IMR-90 (cell line): Measurements from ENCODE around the gene CLPTM1L. TPM values are rescaled to one million over a fixed set of nuclear protein-coding genes. Genes with fewer than 3 reads are reported as not detected.
"Not testable (repeated sequence)": the region's sequence is repeated elsewhere in the genome, so short reads cannot be mapped to it uniquely, and the experiment has no call there.

Experiments
- ATAC-seq: fragments of 200-7000 bp; cut with Tn5 transposase; 2 replicates; pipeline ENCODE4 v1.9.1; 2020; ENCODE audit warnings: low read depth, mild to moderate bottlenecking, moderate library complexity
- BruUV-seq: library from RNA; stranded (reverse); fragments of 400-500 nt; replicated peaks from 2 replicates; lab custom pipeline; 2021; lab: Mats Ljungman, UMichigan
- CTCF ChIA-PET: fragments of 300-600 bp; formaldehyde crosslinking; extraction: SDS; loops from one replicate; lab custom pipeline; 2021; ENCODE audit warnings: antibody characterized with exemption; lab: Yijun Ruan, JAX
- POLR2A ChIA-PET: fragments of 300-600 bp; sonication (Branson Sonifier 250); formaldehyde crosslinking; loops from one replicate; lab custom pipeline; 2022; ENCODE audit warnings: antibody characterized with exemption; ENCODE audit not compliant: unreplicated experiment; lab: Charles Lee
- DNase-seq: peaks from one replicate; pipeline ENCODE4 v3.0.0; 2013
- H2AFZ ChIP-seq: replicated peaks from 2 replicates; pipeline ENCODE3; 2013; ENCODE audit warnings: low read length, mild to moderate bottlenecking; ENCODE audit not compliant: poor library complexity
- H2AK5ac ChIP-seq: 2 replicates; pipeline ENCODE4 v1.6.1; 2013; ENCODE audit warnings: low read depth, low read length, inconsistent platforms
- H2AK9ac ChIP-seq: replicated peaks from 2 replicates; pipeline ENCODE3; 2013; ENCODE audit warnings: mild to moderate bottlenecking, low read depth, low read length, moderate library complexity; ENCODE audit not compliant: poor library complexity
- H2BK120ac ChIP-seq: 2 replicates; pipeline ENCODE4 v1.6.1; 2013; ENCODE audit warnings: low read depth, low read length, inconsistent platforms
- H2BK15ac ChIP-seq: 3 replicates; pipeline ENCODE4 v1.6.1; 2013; ENCODE audit warnings: low read depth, low read length, inconsistent platforms
- H2BK20ac ChIP-seq: 2 replicates; pipeline ENCODE4 v1.6.1; 2013; ENCODE audit warnings: low read depth, mild to moderate bottlenecking, inconsistent platforms, low read length, moderate library complexity
- H2BK5ac ChIP-seq: 2 replicates; pipeline ENCODE4 v1.6.1; 2013; ENCODE audit warnings: mild to moderate bottlenecking, low read depth, low read length, inconsistent platforms; ENCODE audit not compliant: poor library complexity, severe bottlenecking
- H3K14ac ChIP-seq: replicated peaks from 2 replicates; pipeline ENCODE4 v1.6.1; 2013; ENCODE audit warnings: low read depth, low read length, inconsistent platforms
- H3K18ac ChIP-seq: 2 replicates; pipeline ENCODE4 v1.6.1; 2013; ENCODE audit warnings: low read depth, low read length, control low read depth
- H3K23ac ChIP-seq: 2 replicates; pipeline ENCODE4 v1.6.1; 2013; ENCODE audit warnings: low read depth, low read length, inconsistent platforms
- H3K27ac ChIP-seq: 2 replicates; pipeline ENCODE4 v1.5.1; 2013; ENCODE audit warnings: mild to moderate bottlenecking, control low read depth, low read length; ENCODE audit not compliant: insufficient read depth
- H3K27me3 ChIP-seq: 2 replicates; pipeline ENCODE4 v1.6.1; 2013; ENCODE audit warnings: low read length; ENCODE audit not compliant: control insufficient read depth, insufficient read depth
- H3K36me3 ChIP-seq: 2 replicates; pipeline ENCODE4 v1.6.1; 2013; ENCODE audit warnings: low read length, mixed read lengths; ENCODE audit not compliant: control insufficient read depth, insufficient read depth
- H3K4ac ChIP-seq: 2 replicates; pipeline ENCODE4 v1.6.1; 2013; ENCODE audit warnings: low read depth, low read length, inconsistent platforms
- H3K4me1 ChIP-seq: 2 replicates; pipeline ENCODE4 v1.6.1; 2013; ENCODE audit warnings: low read length, mixed read lengths; ENCODE audit not compliant: control insufficient read depth, insufficient read depth
- H3K4me2 ChIP-seq: 2 replicates; pipeline ENCODE4 v1.6.1; 2013; ENCODE audit warnings: low read depth, mild to moderate bottlenecking, control low read depth, low read length, moderate library complexity
- H3K4me3 ChIP-seq: 2 replicates; pipeline ENCODE4 v1.5.1; 2013; ENCODE audit warnings: low read depth, mild to moderate bottlenecking, control low read depth, low read length, moderate library complexity; ENCODE audit not compliant: insufficient read depth
- H3K56ac ChIP-seq: 2 replicates; pipeline ENCODE4 v1.6.1; 2013; ENCODE audit warnings: low read length, inconsistent platforms; ENCODE audit not compliant: insufficient read depth; ENCODE audit errors: extremely low read depth
- H3K79me1 ChIP-seq, 2 experiments: 2 replicates each; pipeline ENCODE4 v1.6.1; 2013; ENCODE audit warnings: low read length in 2 of 2, inconsistent platforms in 1 of 2, low read depth in 1 of 2
- H3K9ac ChIP-seq: 2 replicates; pipeline ENCODE4 v1.6.1; 2013; ENCODE audit warnings: low read depth, low read length, control low read depth
- H3K9me1 ChIP-seq: 2 replicates; pipeline ENCODE4 v1.6.1; 2013; ENCODE audit warnings: low read length, inconsistent platforms; ENCODE audit not compliant: insufficient read depth
- H3K9me3 ChIP-seq: 2 replicates; pipeline ENCODE4 v1.6.1; 2013; ENCODE audit warnings: low read length; ENCODE audit not compliant: control insufficient read depth, insufficient read depth
- H4K20me1 ChIP-seq: 2 replicates; pipeline ENCODE4 v1.6.1; 2013; ENCODE audit warnings: low read length, inconsistent platforms; ENCODE audit not compliant: insufficient read depth
- H4K5ac ChIP-seq: 2 replicates; pipeline ENCODE4 v1.6.1; 2013; ENCODE audit warnings: mild to moderate bottlenecking, low read depth, low read length, control low read depth
- H4K8ac ChIP-seq, 2 experiments: 2 replicates each; pipeline ENCODE4 v1.6.1; 2013; ENCODE audit warnings: low read depth in 2 of 2, low read length in 2 of 2, control low read depth in 1 of 2, inconsistent platforms in 1 of 2
- H4K91ac ChIP-seq: 2 replicates; pipeline ENCODE4 v1.6.1; 2013; ENCODE audit warnings: low read depth, low read length, inconsistent platforms; ENCODE audit not compliant: insufficient read depth
- BHLHE40 ChIP-seq: fragments of 150-350 bp; IDR thresholded peaks from 2 replicates; pipeline ENCODE4 v1.6.1; 2016; ENCODE audit warnings: mild to moderate bottlenecking, low read depth, low read length
- CEBPB ChIP-seq: IDR thresholded peaks from 2 replicates; pipeline ENCODE4 v1.6.1; 2012; ENCODE audit warnings: low read depth, low read length, improper control_type of control experiment
- FOS ChIP-seq: fragments of 150-350 bp; IDR thresholded peaks from 2 replicates; pipeline ENCODE4 v1.6.1; 2016; ENCODE audit warnings: low read depth, low read length
- NFE2L2 ChIP-seq: fragments of 150-350 bp; IDR thresholded peaks from 2 replicates; pipeline ENCODE4 v1.6.1; 2016; ENCODE audit warnings: low read depth, mild to moderate bottlenecking, low read length
- POLR2A ChIP-seq: IDR thresholded peaks from 2 replicates; pipeline ENCODE4 v1.6.1; 2012; ENCODE audit warnings: mild to moderate bottlenecking, low read depth, low read length
- RAD21 ChIP-seq: IDR thresholded peaks from 2 replicates; pipeline ENCODE4 v1.6.1; 2012; ENCODE audit warnings: low read length, improper control_type of control experiment
- RFX5 ChIP-seq: IDR thresholded peaks from 2 replicates; pipeline ENCODE4 v1.8.0; 2012; ENCODE audit warnings: low read depth, mild to moderate bottlenecking, low read length, moderate library complexity
- SMC3 ChIP-seq: fragments of 150-350 bp; IDR thresholded peaks from 2 replicates; pipeline ENCODE4 v1.6.1; 2016; ENCODE audit warnings: low read depth, mild to moderate bottlenecking, antibody characterized with exemption, low read length, moderate library complexity
- WGBS, 2 experiments: methylation state at CpG; one replicate each; pipeline versions ENCODE4 v1.1.5 to v1.1.7; 2013; ENCODE audit warnings: missing lambda C conversion rate in 2 of 2; ENCODE audit not compliant: insufficient read length in 1 of 2; ENCODE audit errors: extremely low coverage in 2 of 2; 5-methylcytosine and 5-hydroxymethylcytosine counted together
- dilution Hi-C: fragments of 300-500 bp; cut with HindIII; formaldehyde crosslinking; loops from one replicate; pipeline ENCODE4 v1.14.3; 2018; ENCODE audit warnings: low sequenced_read_pairs; ENCODE audit not compliant: unreplicated experiment
- in situ Hi-C: fragments of 300-500 bp; cut with MboI; formaldehyde crosslinking; loops from 3 replicates; pipeline ENCODE4 v1.14.3; 2019; ENCODE audit warnings: low sequenced_read_pairs, inconsistent platforms, mixed read lengths
- intact Hi-C: fragments of 100-400 bp; cut with micrococcal nuclease; formaldehyde crosslinking; loops from 2 replicates; pipeline ENCODE4 v1.10.0; 2022
- polyA plus RNA-seq, 3 experiments: library from polyadenylated mRNA; depleted of rRNA; stranded (reverse); fragments of >200 nt; gene quantifications; 2 replicates each; pipeline ENCODE4 v1.2.3, GENCODE V29; 2012; ENCODE audit warnings: low replicate concordance in 1 of 3
- total RNA-seq: library from RNA; depleted of rRNA; stranded (reverse); fragments of >200 nt; gene quantifications from 2 replicates; pipeline ENCODE4 v1.2.3, GENCODE V29; 2012
- TF ChIP-seq, protein P1 (sequence below): fragments of 150-350 bp; IDR thresholded peaks from 2 replicates; pipeline ENCODE4 v1.6.1; 2017; ENCODE audit warnings: mild to moderate bottlenecking, antibody characterized with exemption, low read length, low read depth

CLPTM1L gene
- total and polyA plus RNA-seq, 2 of the 4 experiments (the other 2 are of a cell fraction), result 114 to 137 TPM

DNA sequence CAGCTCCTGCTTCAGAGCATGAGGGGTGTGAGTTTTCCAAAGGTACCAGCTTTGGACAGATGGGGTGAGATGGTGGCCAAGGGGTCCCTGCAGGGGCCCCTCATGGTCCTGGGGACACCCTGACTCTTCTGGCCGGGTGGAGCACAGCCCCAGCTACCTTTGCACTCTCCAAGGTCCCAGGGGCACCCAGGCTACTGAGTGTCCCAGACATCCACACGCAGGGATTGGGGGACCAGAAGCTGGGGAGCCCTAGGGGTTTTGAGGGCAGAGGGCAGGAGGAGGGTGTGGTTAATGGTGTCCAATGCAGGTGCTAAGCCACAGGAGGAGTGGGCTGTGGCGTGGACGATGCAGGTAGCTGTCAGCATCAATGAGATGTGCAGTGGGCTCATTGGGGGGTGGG, 16.0 kb upstream of the CLPTM1L start:
- H3K79me1 ChIP-seq, result no peaks in the 10 kb centered on the region
- no peak overlapping the region for H2BK20ac ChIP-seq
- H3K23ac ChIP-seq, result no peak overlapping the region
- no peak for DNase-seq
- no peak for ATAC-seq
- in situ Hi-C loops, result loop anchor here (25.0 kb wide), 1 partner anchor 276 kb away; no protein-coding TSS in a partner anchor
- WGBS, 2 experiments, result 0% methylated on average over 1 of the region's 4 CpGs; no CpG with 5 or more reads in 1 of the 2 experiments
- no peak overlapping the region for H2BK120ac ChIP-seq
- peaks cover 50% of the 10 kb centered on the region for H3K27me3 ChIP-seq
- CTCF ChIA-PET, result no interaction called here
- no TSS peak for BruUV-seq
- H4K91ac ChIP-seq, result no peak overlapping the region
- H3K9ac ChIP-seq, result no peak overlapping the region
- H3K36me3 ChIP-seq, result no peaks in the 10 kb centered on the region
- no peak overlapping the region for H3K14ac ChIP-seq
- no peak overlapping the region for H2AFZ ChIP-seq
- no peak overlapping the region for H3K18ac ChIP-seq
- dilution Hi-C loops, result no loop called here
- H4K20me1 ChIP-seq, result no peaks in the 10 kb centered on the region
- H2AK5ac ChIP-seq, result no peak overlapping the region
- H4K5ac ChIP-seq, result no peak overlapping the region
- TF ChIP-seq POLR2A (no peak), SMC3 (no peak), BHLHE40 (no peak), RAD21 (no peak), RFX5 (no peak), CEBPB (no peak), NFE2L2 (no peak), FOS (no peak)
- TF ChIP-seq, protein P1, sequence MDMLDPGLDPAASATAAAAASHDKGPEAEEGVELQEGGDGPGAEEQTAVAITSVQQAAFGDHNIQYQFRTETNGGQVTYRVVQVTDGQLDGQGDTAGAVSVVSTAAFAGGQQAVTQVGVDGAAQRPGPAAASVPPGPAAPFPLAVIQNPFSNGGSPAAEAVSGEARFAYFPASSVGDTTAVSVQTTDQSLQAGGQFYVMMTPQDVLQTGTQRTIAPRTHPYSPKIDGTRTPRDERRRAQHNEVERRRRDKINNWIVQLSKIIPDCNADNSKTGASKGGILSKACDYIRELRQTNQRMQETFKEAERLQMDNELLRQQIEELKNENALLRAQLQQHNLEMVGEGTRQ, result no peak
- H2BK5ac ChIP-seq, result no peak overlapping the region
- no peak overlapping the region for H2BK15ac ChIP-seq
- H4K8ac ChIP-seq, result no peak overlapping the region
- H3K4me1 ChIP-seq, result no peaks in the 10 kb centered on the region
- no peak overlapping the region for H2AK9ac ChIP-seq
- no peak overlapping the region for H3K4me2 ChIP-seq
- intact Hi-C loops, result no loop called here
- no peaks in the 10 kb centered on the region for H3K9me3 ChIP-seq
- H3K27ac ChIP-seq, result no peak overlapping the region
- no peak overlapping the region for H3K4me3 ChIP-seq
- H3K4ac ChIP-seq, result no peak overlapping the region
- no peaks in the 10 kb centered on the region for H3K9me1 ChIP-seq
- POLR2A ChIA-PET, result no interaction called here
- H3K56ac ChIP-seq, result no peak overlapping the region

GRCh38 chr5:1360367-1360766, 15.5 kb upstream of the CLPTM1L start:
- BruUV-seq, H4K5ac ChIP-seq, H3K36me3 ChIP-seq, DNase-seq, H3K14ac ChIP-seq, ATAC-seq, H3K56ac ChIP-seq, H3K9me3 ChIP-seq, H3K79me1 ChIP-seq, H4K20me1 ChIP-seq, H3K27ac ChIP-seq, H2AK9ac ChIP-seq, H4K91ac ChIP-seq, H3K9me1 ChIP-seq, H2BK120ac ChIP-seq, H3K23ac ChIP-seq, H3K18ac ChIP-seq, H3K4me1 ChIP-seq, POLR2A ChIA-PET, H2BK15ac ChIP-seq, H2AFZ ChIP-seq, H3K4ac ChIP-seq, H2BK5ac ChIP-seq, H3K4me2 ChIP-seq, H2AK5ac ChIP-seq, dilution Hi-C loops, H2BK20ac ChIP-seq, H3K4me3 ChIP-seq, intact Hi-C loops, H3K9ac ChIP-seq, CTCF ChIA-PET, H4K8ac ChIP-seq: not testable (repeated sequence)
- in situ Hi-C loops, result loop anchor here (25.0 kb wide), 1 partner anchor 277 kb away; no protein-coding TSS in a partner anchor
- H3K27me3 ChIP-seq, result peaks cover 49% of the 10 kb centered on the region
- WGBS, 2 experiments, result no CpG with 5 or more reads among the region's 7 CpGs
